Measurements from ENCODE around the gene SBF1. TPM values are rescaled to one million over a fixed set of nuclear protein-coding genes. Genes with fewer than 3 reads are reported as not detected.

SBF1 gene
- total RNA-seq, 4 donors from 2014 or later = 19.9 to 66.1 (median 26.7) TPM

DNA sequence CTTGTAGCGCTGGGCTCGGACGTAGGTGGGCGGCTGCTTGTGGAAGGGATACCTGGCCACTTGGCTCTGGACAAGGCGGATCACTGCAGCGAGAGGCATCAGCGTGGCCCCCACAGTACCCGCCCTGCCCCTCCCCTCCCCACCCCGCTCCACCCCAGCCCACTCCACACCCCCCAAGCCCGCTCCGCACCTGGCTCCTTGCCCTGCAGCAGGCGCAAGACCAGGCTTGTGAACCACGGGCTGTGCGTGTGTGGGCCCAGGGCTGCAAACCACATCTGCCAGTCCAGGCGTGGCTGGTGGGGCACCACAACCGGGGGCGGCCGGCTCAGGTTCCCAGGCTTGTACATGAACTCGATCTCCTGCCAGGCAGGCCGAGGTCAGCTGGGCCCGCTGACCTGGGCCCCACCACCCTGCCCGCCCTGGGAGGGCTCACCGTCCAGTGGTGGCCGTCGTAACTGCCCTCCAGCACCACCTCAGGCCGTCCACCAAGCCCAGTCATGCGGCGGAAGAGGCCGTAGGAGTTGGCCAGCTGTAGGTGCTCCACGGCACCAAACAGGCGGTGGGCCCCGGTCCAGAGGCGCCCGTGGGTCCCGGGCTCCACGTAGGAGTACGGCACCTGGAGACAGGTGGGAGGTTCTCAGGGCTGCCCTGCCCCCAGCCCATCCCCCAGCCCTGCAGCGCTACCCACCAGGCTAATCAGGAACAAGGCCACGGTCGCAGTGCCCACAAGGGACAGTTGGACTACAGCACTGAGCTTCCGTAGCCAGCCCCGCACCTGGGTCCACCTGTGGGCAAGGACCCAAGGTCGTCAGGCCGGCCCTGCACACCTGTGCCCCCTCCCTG lies 29.8 kb upstream of the SBF1 start:
- no peak for TF ChIP-seq CTCF (IDR thresholded peaks at IDR 0.05; ENCODE audit: low read depth)

- TF ChIP-seq CTCF (IDR thresholded peaks at IDR 0.05; ENCODE audit: low read depth) = no peak
These were observed 28.8 kb upstream of the SBF1 start for GRCh38 chr22:50503475-50504145.

DNA sequence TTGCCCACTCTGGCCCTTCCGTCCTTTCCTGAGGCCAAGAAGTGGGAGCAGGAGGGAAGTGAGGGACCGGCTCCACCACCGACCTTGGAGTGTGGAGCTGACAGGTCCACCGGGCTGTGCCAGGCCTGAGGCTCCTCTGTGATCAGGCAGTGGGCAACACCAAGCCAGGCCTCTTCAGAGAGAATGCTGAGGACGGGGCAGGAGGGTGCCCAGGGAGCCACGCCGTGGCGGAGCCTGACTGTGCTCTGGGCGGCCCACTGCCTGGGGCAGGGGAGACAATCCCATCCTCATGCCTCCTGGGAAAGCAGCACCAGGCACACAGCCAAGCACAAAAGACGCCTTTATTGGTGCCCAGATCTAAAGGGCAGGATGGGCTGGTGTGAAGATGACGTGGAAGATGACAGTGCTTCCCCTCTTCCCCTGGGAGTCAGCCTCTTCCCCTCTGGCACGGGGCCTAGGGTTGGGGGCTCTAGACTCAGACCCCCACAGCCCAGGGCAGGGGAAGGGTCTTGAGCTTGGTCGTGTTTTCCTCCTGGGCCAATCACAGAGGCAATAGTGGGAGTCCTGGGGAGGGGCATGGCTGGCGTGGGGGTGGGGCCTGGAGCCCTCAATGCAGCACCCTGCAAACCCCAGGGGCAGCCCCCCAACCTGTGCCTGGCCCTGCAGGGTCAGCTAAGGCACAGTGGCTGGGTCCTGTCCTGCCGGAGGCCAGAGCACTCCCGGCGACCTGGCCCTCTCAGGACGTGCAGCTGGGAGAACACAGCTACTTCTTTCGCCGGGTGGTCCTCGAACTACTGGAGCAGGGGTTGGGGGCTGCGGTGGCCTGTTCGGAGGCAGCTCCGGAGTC lies 28.0 kb upstream of the SBF1 start:
- no peak for TF ChIP-seq CTCF (IDR thresholded peaks at IDR 0.05; ENCODE audit: low read depth)

GRCh38 chr22:50502096-50502495 lies 27.3 kb upstream of the SBF1 start:
- no peak for TF ChIP-seq CTCF (IDR thresholded peaks at IDR 0.05; ENCODE audit: low read depth)

DNA sequence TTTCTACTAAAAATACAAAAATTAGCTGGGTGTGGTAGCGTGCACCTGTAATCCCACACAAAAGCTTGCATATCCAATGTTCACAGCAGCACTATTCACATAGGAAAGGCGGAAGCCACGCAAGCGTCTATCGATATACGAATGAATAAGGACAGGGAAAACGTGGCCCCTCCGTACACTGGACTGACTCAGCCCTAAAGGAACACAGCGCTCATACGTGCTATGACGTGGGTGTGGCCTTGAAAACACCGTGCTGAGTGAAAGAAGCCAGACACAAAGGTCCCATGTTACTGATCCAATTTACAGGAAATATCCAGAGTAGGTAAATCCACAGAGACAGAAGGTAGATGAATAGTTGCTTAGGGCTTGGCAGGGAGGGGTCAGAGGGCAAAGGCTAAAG lies 25.6 kb upstream of the SBF1 start:
- TF ChIP-seq CTCF (IDR thresholded peaks at IDR 0.05; ENCODE audit: low read depth) = no peak

DNA sequence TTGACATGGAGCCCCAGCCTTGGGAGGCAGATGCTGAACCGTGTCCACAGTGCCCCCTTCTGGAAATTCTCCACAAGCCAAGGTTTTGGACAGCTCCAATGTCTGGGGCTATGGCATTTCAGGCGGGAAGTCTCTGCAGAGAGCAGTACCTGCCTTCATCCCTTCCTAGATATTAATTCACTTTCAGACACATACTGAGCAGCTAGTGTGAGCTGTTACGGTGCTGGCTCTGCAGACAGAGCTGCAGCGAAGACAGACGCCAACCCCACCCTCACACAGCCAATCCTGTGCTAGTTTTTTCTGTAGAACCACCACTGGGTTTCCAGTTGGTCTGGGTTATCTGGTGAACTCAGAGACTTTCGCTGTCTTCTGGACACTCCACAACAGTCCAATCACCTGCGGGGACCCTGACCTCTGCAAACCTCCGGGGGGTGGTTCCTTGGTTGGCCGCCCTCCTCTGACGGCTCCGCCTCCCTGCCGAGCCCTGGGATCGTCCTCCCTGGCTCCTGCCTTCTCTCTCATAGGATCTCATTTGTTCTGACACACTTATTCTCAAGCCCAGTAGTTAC lies 23.6 kb upstream of the SBF1 start:
- no peak for TF ChIP-seq CTCF (IDR thresholded peaks at IDR 0.05; ENCODE audit: low read depth)

Data from subcutaneous adipose tissue (tissue), 4 donors.